GM21723 (cell line): ENCODE measurements around the gene EML5.
"Not testable (repeated sequence)": the region's sequence is repeated elsewhere in the genome, so short reads cannot be mapped to it uniquely, and the experiment has no call there.

Experiments
- ATAC-seq: cut with Tn5 transposase; IDR thresholded peaks from one replicate; pipeline ENCODE4 v1.9.1; 2021; ENCODE audit warnings: mild to moderate bottlenecking, moderate library complexity; ENCODE audit not compliant: unreplicated experiment

EML5 gene

GRCh38 chr14:88804477-88804876 lies 11.7 kb upstream of the EML5 start:
- no peak for ATAC-seq

- ATAC-seq = no peak
Measured at GRCh38 chr14:88804035-88804434, 11.3 kb upstream of the EML5 start.

GRCh38 chr14:88802596-88802995 lies 9.8 kb upstream of the EML5 start:
- no peak for ATAC-seq

- ATAC-seq = no peak
Measured at GRCh38 chr14:88799522-88799921, 6.8 kb upstream of the EML5 start.

GRCh38 chr14:88798156-88798555 lies 5.4 kb upstream of the EML5 start:
- ATAC-seq = no peak

- no peak for ATAC-seq
Measured at GRCh38 chr14:88793259-88793625, 489 bp upstream of the EML5 start.

- no peak for ATAC-seq
Measured at GRCh38 chr14:88791629-88792472, 902 bp downstream of the EML5 start.

- ATAC-seq = no peak
Measured at GRCh38 chr14:88791252-88791621, 1.5 kb downstream of the EML5 start.

GRCh38 chr14:88790501-88791251 lies 2.1 kb downstream of the EML5 start:
- no peak for ATAC-seq

- ATAC-seq = not testable (repeated sequence)
Measured at GRCh38 chr14:88789573-88789972, 3.2 kb downstream of the EML5 start.

- no peak for ATAC-seq
Measured at GRCh38 chr14:88786715-88787114, 6.0 kb downstream of the EML5 start.

GRCh38 chr14:88785911-88786310 lies 6.8 kb downstream of the EML5 start:
- no peak for ATAC-seq

- ATAC-seq = no peak
Measured at GRCh38 chr14:88775532-88775931, 17.2 kb downstream of the EML5 start.

- no peak for ATAC-seq
Measured at GRCh38 chr14:88770736-88771135, 22.0 kb downstream of the EML5 start.

GRCh38 chr14:88765130-88765529 lies 27.6 kb downstream of the EML5 start:
- ATAC-seq = no peak

- ATAC-seq = no peak
Measured at GRCh38 chr14:88753873-88754272, 38.9 kb downstream of the EML5 start.

- no peak for ATAC-seq
Measured at GRCh38 chr14:88750945-88751344, 41.8 kb downstream of the EML5 start.

GRCh38 chr14:88750413-88750812 lies 42.3 kb downstream of the EML5 start:
- ATAC-seq = no peak

- no peak for ATAC-seq
Measured at GRCh38 chr14:88749139-88749538, 43.6 kb downstream of the EML5 start.

- ATAC-seq = no peak
Measured at GRCh38 chr14:88748288-88748687, 44.5 kb downstream of the EML5 start.

- ATAC-seq = no peak
Measured at GRCh38 chr14:88746052-88746451, 46.7 kb downstream of the EML5 start.

GRCh38 chr14:88737245-88737644 lies 55.5 kb downstream of the EML5 start:
- ATAC-seq = no peak
